ENCODE measurements around the gene LMCD1. TPM values are rescaled to one million over a fixed set of nuclear protein-coding genes. Genes with fewer than 3 reads are reported as not detected.

LMCD1 gene
- polyA plus RNA-seq, 1 of the 3 experiments (the other 2 are of a cell fraction), result 23.6 TPM

- Histone ChIP-seq H3K4me3 (ENCODE audit: low read depth in 2 of 2, low read length in 1 of 2) (no peak overlapping the region), H3K27ac (ENCODE audit: low read depth in 2 of 2, low read length in 1 of 2) (no peak overlapping the region), H3K9ac (no peak overlapping the region), H2AFZ (ENCODE audit: low read depth) (no peak overlapping the region), H3K9me2 (no peaks in the 10 kb centered on the region), H3K4me2 (no peak overlapping the region), H3F3A (replicated peaks; ENCODE audit: insufficient read depth) (no peaks in the 10 kb centered on the region), H3K4me1 (ENCODE audit: control insufficient read depth in 1 of 2, insufficient read depth in 2 of 2, low read depth in 1 of 2, low read length in 1 of 2) (no peaks in the 10 kb centered on the region; a peak in 1 of 4 replicates), H3K9me3 (no peaks in the 10 kb centered on the region), H3K36me3 (replicated peaks in 1 of 2; ENCODE audit: control insufficient read depth in 1 of 2, insufficient read depth in 2 of 2, low read length in 1 of 2) (peaks cover 0 to 52% of the 10 kb centered on the region in 2 experiments), H3K27me3 (ENCODE audit: insufficient read depth) (no peaks in the 10 kb centered on the region), H3K79me2 (ENCODE audit: insufficient read depth) (no peaks in the 10 kb centered on the region), H4K20me1 (ENCODE audit: insufficient read depth) (no peaks in the 10 kb centered on the region)
- WGBS (ENCODE audit: low lambda C conversion rate), result 93% methylated on average over 4 of the region's 4 CpGs
- ChIA-PET POLR2A (no interaction called here), CTCF (no interaction called here)
- DNase-seq, result no peak
- TF ChIP-seq FOXM1 (IDR thresholded peaks at IDR 0.05; ENCODE audit: low read depth), result no peak
- TF ChIP-seq FOXJ3 (CRISPR knock-in tag; IDR thresholded peaks at IDR 0.05), result no peak
- TF ChIP-seq POLR2AphosphoS5 (IDR thresholded peaks at IDR 0.05; ENCODE audit: low read depth, low read length), result no peak
- no peak for TF ChIP-seq RFX5 (IDR thresholded peaks at IDR 0.05; ENCODE audit: low read length)
These were observed 36.6 kb downstream of the LMCD1 start for GRCh38 chr3:8538223-8538622.

- ChIA-PET CTCF (no interaction called here), POLR2A (no interaction called here)
- no peak overlapping the region for H3K9ac ChIP-seq
- H3K9me3 ChIP-seq, result no peaks in the 10 kb centered on the region
- peaks cover 0 to 47% of the 10 kb centered on the region in 2 experiments for H3K36me3 ChIP-seq (replicated peaks in 1 of 2; ENCODE audit: control insufficient read depth in 1 of 2, insufficient read depth in 2 of 2, low read length in 1 of 2)
- no peaks in the 10 kb centered on the region for H3K27me3 ChIP-seq (ENCODE audit: insufficient read depth)
- no peak overlapping the region for H3K4me3 ChIP-seq (ENCODE audit: low read depth in 2 of 2, low read length in 1 of 2)
- no peaks in the 10 kb centered on the region; a peak in 1 of 4 replicates for H3K4me1 ChIP-seq (ENCODE audit: control insufficient read depth in 1 of 2, insufficient read depth in 2 of 2, low read depth in 1 of 2, low read length in 1 of 2)
- no peaks in the 10 kb centered on the region for H3F3A ChIP-seq (replicated peaks; ENCODE audit: insufficient read depth)
- 92% methylated on average over 3 of the region's 3 CpGs for WGBS (ENCODE audit: low lambda C conversion rate)
- H3K4me2 ChIP-seq, result no peak overlapping the region
- H2AFZ ChIP-seq (ENCODE audit: low read depth), result no peak overlapping the region
- DNase-seq, result no peak
- no peaks in the 10 kb centered on the region for H3K79me2 ChIP-seq (ENCODE audit: insufficient read depth)
- H3K9me2 ChIP-seq, result no peaks in the 10 kb centered on the region
- no peak for TF ChIP-seq RCOR1 (IDR thresholded peaks at IDR 0.05; ENCODE audit: low read length)
- TF ChIP-seq MEF2A (IDR thresholded peaks at IDR 0.05; ENCODE audit: borderline replicate concordance, low read depth), result no peak
- TF ChIP-seq, protein P1, sequence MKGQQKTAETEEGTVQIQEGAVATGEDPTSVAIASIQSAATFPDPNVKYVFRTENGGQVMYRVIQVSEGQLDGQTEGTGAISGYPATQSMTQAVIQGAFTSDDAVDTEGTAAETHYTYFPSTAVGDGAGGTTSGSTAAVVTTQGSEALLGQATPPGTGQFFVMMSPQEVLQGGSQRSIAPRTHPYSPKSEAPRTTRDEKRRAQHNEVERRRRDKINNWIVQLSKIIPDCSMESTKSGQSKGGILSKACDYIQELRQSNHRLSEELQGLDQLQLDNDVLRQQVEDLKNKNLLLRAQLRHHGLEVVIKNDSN (IDR thresholded peaks at IDR 0.05; ENCODE audit: borderline replicate concordance, low read depth), result no peak
- TF ChIP-seq ELF1 (IDR thresholded peaks at IDR 0.05), result no peak
- no peak for TF ChIP-seq FOSL2 (IDR thresholded peaks at IDR 0.05; ENCODE audit: borderline replicate concordance, low read depth)
- H4K20me1 ChIP-seq (ENCODE audit: insufficient read depth), result no peaks in the 10 kb centered on the region
- no peak overlapping the region for H3K27ac ChIP-seq (ENCODE audit: low read depth in 2 of 2, low read length in 1 of 2)
These were observed 37.3 kb downstream of the LMCD1 start for GRCh38 chr3:8538913-8539312.

GRCh38 chr3:8539419-8539818 is 37.8 kb downstream of the LMCD1 start:
- H4K20me1 ChIP-seq (ENCODE audit: insufficient read depth), result no peaks in the 10 kb centered on the region
- ChIA-PET POLR2A (no interaction called here), CTCF (no interaction called here)
- H3K4me1 ChIP-seq (ENCODE audit: control insufficient read depth in 1 of 2, insufficient read depth in 2 of 2, low read depth in 1 of 2, low read length in 1 of 2), result no peaks in the 10 kb centered on the region; a peak in 1 of 4 replicates
- WGBS (ENCODE audit: low lambda C conversion rate), result 90% methylated on average over 5 of the region's 7 CpGs
- no peaks in the 10 kb centered on the region for H3K79me2 ChIP-seq (ENCODE audit: insufficient read depth)
- no peak overlapping the region for H3K27ac ChIP-seq (ENCODE audit: low read depth in 2 of 2, low read length in 1 of 2)
- DNase-seq, result no peak
- H3K4me3 ChIP-seq (ENCODE audit: low read depth in 2 of 2, low read length in 1 of 2), result no peak overlapping the region
- H3K9me3 ChIP-seq, result no peaks in the 10 kb centered on the region
- H3F3A ChIP-seq (replicated peaks; ENCODE audit: insufficient read depth), result no peaks in the 10 kb centered on the region
- H3K9ac ChIP-seq, result no peak overlapping the region
- no peaks in the 10 kb centered on the region for H3K27me3 ChIP-seq (ENCODE audit: insufficient read depth)
- no peak overlapping the region for H3K4me2 ChIP-seq
- H2AFZ ChIP-seq (ENCODE audit: low read depth), result no peak overlapping the region
- peaks cover 0 to 47% of the 10 kb centered on the region in 2 experiments for H3K36me3 ChIP-seq (replicated peaks in 1 of 2; ENCODE audit: control insufficient read depth in 1 of 2, insufficient read depth in 2 of 2, low read length in 1 of 2)
- no peaks in the 10 kb centered on the region for H3K9me2 ChIP-seq
- TF ChIP-seq FOXM1 (IDR thresholded peaks at IDR 0.05; ENCODE audit: low read depth) (no peak), REST (IDR thresholded peaks at IDR 0.05; ENCODE audit: low read depth, low read length) (no peak), SIN3A (IDR thresholded peaks at IDR 0.05; ENCODE audit: borderline replicate concordance, low read depth, low read length) (no peak), GATA2 (CRISPR knock-in tag; IDR thresholded peaks at IDR 0.05) (no peak), JUND (IDR thresholded peaks at IDR 0.05) (no peak), EP300 (IDR thresholded peaks at IDR 0.05; ENCODE audit: borderline replicate concordance in 1 of 2, low read depth in 1 of 2, low read length in 1 of 2) (no peak), RCOR1 (IDR thresholded peaks at IDR 0.05; ENCODE audit: low read length) (no peak), FOXJ3 (CRISPR knock-in tag; IDR thresholded peaks at IDR 0.05) (no peak), CTCF (IDR thresholded peaks at IDR 0.05) (no peak)
- TF ChIP-seq, protein P2, sequence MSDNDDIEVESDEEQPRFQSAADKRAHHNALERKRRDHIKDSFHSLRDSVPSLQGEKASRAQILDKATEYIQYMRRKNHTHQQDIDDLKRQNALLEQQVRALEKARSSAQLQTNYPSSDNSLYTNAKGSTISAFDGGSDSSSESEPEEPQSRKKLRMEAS (IDR thresholded peaks at IDR 0.05; ENCODE audit: low read depth), result no peak
